Globus pallidus (tissue), 1 donor: ENCODE data around the gene SP100.
A peak's percentile ranks its signal among the peaks of the same experiment; 100 is the strongest.
"Not testable (repeated sequence)": the region's sequence is repeated elsewhere in the genome, so short reads cannot be mapped to it uniquely, and the experiment has no call there.

Experiments
- DNase-seq: peaks from one replicate; pipeline ENCODE4 v3.0.0-alpha.2; 2015; ENCODE audit warnings: low spot score

The SP100 gene

GRCh38 chr2:230416061-230416721, at the start of gene SP100:
TSS of gene SP100 (plus strand) at chr2:230416201. CDS start at chr2:230416297, 96 bp downstream.
- peak; percentile 48 for DNase-seq

DNA sequence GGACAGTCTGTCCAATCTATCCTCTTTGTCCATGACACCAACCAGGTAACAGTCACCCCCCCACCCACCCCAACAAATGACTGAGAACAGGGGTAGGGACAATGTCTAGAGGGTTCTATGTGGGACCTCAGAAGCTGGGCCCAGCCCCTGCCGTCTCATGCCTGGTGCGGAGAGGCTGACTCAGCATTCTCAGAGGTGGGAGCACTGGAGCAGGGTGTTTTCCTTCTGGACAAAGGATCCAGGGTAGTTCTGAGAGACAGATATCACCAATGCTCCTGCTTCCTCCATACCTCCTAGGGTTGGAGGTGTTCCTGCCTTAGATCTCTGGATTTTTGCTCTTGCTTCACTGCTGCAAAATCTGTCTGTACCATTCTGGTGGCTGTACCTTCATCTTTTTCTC, 33.9 kb upstream of the SP100 start:
- no peak for DNase-seq

GRCh38 chr2:230383453-230383852, 32.5 kb upstream of the SP100 start:
- no peak for DNase-seq

DNA sequence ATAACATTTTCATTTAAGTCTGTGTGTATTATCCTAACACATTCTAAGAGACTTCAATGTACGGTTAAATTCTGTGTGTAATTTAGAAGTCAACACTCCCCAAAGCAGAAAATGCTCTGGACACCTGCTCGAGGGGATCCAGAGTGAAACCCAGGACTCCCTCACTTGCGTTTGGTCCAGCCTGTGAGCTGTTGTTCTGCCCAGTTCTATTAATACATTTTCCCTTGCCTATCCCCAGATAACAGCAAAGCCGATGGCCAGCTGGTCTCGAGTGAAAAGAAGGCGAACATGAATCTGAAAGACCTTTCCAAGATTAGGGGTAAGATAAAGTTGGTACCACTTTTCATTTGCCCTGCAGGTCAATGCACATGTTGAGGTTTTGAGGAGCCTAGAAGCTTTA, 31.0 kb upstream of the SP100 start:
- no peak for DNase-seq

- no peak for DNase-seq
These were observed 21.7 kb upstream of the SP100 start for GRCh38 chr2:230394301-230394700.

DNA sequence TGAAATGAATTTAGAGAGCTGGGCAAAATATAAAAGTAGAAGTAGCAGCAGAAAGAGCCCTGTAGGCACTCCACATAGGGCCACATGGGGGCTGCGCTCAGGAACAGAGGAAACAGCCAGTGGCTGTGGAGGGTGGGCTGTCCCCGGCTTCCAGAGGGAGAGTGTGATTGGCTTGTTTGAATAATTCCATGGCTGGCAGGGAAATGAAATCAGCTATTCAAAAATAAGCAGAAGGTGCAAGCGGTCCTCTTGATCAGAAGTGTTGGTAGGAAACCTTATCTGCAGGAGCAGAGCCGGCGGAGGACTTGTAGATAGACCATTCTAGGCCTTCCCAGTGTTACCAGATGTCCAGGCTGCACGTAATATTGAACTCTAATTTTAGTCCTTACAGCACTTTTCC, 17.3 kb upstream of the SP100 start:
- DNase-seq = not testable (repeated sequence)

GRCh38 chr2:230400041-230400440, 16.0 kb upstream of the SP100 start:
- no peak for DNase-seq

DNA sequence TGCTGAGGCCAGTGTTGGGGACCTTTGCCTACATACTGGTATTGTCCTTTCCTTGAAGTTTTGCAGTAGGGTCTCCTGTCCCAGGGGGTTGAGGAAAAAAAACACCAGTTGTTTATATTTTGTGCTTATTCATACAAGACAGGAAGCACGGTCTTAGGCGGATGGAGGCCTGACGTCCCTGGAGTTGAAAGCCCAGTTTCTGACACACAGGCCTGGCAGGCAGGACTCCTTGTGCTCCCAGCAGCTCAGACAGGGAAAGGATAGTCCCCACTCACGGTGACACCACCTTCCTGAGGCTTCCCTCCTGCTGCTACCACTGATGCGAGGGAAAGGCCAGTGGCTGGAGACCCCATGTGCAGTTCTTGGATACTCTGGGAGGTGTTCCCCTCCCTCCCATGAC, 15.5 kb upstream of the SP100 start:
- no peak for DNase-seq

GRCh38 chr2:230401026-230401425, 15.0 kb upstream of the SP100 start:
- not testable (repeated sequence) for DNase-seq

DNA sequence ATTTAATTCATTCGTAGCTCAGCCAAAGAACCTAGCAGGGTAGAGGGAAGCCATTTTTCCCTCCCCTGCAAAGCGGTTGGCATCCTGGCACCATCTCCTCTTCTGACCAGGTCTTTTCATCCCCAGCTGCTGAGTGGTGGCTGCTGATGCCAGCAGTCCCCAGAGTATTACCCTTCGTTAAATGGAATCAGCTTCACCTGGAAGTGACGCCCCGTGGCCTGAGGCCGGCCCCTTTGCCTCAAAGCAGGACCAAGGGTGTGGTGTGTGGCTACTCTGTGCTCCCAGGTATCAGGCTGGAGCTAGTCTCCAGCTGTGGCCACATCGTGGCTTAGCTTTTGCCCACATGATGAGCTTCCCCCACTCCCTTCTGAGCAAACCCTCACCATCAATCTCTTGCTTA, 12.3 kb upstream of the SP100 start:
- no peak for DNase-seq

GRCh38 chr2:230405824-230406223, 10.2 kb upstream of the SP100 start:
- no peak for DNase-seq

DNA sequence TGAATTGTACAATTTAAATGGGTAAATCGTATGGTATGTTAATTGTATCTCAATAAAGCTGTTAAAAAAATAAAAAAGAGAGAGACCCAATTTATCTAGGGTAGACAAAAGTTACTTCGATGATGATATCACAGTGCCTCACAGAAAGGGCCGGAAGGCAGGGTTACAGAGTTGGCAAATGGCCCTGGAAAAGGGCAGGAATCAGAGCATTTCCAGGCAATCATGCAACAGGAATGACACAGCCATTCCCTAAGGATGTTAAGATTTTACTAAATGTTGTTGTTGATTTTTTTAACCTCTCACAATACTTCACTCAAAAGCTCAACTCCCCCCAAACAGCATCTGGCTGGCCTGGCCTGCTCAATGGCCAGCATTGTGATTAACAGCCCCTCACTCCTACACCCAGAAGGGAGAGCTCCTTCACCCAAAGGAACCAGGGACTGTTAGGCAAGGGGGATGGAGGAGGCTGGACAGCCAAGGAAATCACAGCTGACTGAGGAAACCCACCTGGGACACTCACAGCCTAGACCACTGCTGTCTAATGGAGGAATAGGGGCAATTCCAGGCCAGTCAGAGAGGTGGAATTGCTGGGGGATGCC, 7.7 kb upstream of the SP100 start:
- DNase-seq = no peak

DNA sequence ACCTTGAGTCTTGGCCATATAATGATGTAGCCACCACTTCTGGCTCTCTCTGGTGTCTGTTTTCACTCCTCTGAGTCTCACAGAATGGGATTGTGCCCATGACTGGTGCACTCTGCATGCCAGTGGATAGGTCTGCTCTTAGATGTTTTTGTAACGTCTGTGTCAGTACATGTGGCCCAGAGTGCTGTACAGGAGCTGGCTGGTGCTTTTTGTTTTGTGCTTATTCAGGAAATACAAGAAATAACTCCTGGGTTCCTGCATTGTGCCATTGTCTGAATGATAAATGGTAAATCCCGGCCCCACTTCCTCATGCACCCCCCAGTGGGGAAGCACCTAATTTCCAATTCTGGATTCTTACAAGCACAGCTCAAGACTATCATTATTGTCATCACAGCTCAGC, 6.7 kb upstream of the SP100 start:
- not testable (repeated sequence) for DNase-seq

- no peak for DNase-seq
These were observed 5.7 kb upstream of the SP100 start for GRCh38 chr2:230410263-230410662.

GRCh38 chr2:230410861-230411569, 5.0 kb upstream of the SP100 start:
- DNase-seq = peak; percentile 60

DNA sequence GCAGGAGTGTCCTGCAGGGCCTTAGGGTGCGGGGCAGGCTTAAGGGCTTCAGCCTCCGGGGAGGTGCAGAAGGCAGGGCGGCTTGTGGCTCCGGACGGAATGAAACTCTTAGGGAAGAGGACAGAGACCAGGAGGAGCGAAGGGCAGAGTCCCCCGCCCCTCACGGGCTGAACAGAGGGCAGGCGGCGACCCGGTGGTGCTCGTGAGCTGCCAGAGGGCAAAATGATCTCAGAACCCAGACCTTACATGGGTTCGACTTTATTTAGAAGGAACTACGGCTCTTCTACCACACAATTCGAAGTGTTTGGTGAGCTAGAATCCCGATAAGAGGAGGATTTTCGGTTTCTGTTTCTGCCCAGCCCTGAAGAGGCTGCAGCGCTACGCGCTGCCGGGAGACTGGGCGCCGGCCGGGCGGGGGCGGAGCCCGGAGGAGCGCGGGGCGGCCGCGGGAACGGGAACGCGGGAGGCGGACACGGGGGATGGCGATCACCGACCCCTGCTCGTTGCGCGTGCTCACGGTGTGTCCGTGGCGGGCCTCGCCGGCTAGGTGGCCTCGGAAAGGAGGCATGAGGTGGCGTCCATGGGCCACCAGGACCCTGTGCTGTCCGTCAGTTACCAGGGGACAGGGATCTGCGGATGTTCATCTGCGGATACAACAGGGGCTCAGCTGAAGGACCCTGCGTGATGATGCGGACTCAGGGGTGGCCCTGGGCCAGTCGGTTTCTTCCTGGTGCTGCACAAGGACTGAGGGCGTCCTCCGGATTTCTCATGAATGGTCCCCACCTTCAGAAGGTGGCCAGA, 4.2 kb upstream of the SP100 start:
- DNase-seq = peak; percentile 57

DNA sequence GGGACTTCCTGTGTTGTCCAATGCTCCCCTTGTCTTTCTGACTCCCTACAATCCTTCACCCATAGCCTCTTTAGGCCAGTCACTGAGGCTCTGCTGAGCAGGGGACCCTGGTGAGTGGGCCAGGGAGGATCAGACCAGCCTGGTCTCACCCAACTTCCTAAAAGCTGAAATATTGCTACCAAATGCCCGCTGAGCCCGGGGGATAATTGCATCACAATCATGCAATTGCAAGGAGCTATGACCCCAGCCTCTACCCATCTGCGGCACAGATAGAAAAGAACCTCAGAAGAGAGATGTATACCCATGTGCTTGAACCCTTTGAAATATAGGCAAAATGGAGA, 3.7 kb upstream of the SP100 start:
- no peak for DNase-seq

DNA sequence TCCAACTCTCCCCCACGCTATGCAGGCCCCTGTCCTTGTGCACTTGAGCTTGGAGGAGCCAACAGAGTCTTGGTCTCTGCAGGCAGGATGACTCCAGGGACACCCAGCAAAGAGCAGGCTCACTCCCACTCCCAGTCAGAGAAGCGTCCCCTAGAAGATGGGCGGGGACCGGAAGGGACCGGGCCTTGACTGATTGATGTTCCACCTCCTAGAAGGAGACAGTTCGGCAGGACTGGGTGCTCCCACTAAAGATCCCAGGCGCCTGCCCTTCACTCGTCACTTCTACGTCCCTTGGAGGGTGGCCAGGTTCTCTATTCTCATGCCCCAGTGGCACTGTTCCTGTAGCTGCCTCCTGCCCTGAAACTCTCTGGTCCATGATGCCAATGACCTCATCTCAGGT, 3.2 kb upstream of the SP100 start:
- DNase-seq = no peak

GRCh38 chr2:230413479-230413878, 2.5 kb upstream of the SP100 start:
- no peak for DNase-seq

GRCh38 chr2:230414302-230414701, 1.7 kb upstream of the SP100 start:
- DNase-seq = no peak

DNA sequence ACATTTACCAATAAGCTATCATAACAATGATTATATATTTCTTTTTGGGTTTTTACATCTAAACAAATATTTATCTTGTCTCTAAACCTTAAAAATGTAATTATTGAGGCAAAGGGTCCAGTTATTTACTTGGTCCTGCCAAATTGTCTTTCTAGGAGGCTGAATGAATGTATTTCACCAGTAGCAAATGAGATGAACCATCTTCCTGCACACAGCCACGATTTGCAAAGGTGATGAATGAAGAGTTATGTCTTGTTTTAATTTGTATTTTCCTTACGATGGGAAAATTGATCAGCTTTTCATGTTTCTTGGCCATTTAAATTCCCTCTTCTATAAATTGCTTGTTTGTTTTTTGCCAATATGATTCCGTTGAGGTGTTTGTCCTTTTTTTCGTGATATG, 1.4 kb downstream of the SP100 start:
- DNase-seq = no peak

DNA sequence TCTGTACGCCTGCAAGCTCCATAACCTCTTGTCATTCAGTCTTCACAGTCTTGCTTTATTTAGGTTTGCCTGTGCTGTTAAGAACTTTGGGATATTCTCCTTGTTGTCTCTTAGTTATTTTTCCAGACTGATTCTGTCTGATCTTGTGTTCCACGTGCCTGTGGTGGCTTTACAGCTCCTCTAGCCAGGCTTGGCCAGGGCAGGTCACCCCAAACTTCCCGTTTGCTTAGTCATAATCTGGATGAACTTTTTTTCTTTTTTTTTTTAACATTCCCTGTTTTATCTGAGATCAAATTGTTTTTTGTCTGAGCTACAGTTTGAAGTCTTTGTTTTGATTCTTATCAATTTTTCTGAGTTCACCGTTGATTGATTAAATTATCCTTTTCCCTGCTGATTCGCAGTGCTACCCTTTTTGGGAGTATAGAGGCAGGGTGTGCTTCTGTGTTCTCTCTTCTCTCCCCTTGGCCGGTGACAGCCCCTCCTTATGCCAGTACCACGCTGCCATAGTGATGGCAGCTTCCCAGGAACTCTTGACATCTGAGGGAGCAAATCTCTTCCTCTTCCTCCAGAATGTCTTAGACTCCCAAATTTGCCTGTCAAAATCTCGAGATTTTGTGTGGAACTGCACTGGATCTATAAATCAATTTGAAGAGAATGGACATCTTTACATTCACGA, 2.5 kb downstream of the SP100 start:
- no peak for DNase-seq
